ENCODE results near the gene MRPL42.
A peak's percentile ranks its signal among the peaks of the same experiment; 100 is the strongest.
"Not testable (repeated sequence)": the region's sequence is repeated elsewhere in the genome, so short reads cannot be mapped to it uniquely, and the experiment has no call there.

Gene MRPL42

DNA sequence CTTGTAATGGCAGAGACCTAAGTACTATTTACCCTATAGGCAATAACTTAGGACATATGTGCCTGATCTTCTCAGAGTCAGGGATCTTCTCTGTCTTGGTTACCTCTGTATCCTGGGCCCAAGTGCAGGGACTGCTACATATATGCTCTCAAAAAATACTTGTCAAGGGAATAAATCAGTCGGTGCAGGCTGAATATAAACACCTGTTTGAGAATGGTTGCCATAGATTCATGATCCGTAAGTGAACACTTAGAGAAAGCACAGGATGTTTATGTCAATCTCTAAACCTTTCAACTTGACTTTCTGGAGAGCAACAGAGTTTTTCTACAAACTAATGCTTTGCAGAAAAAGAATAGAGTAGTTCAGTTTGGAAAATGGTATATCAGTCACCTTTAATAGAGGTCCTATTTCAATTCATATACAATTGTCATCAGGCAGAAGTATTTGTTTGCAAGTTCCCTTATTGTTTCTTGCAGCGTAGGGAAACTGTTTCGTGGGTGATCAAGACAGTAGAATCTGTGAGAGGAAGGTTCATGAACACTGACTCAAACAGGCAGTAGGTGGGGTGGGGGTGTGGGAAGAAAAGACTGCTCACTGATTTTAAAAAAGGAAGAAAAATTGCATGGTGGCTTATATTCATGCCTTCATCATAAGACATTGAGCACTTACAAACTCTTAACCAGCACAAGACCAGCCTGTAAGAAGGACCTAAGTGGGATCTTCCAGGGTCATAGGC, 19.6 kb upstream of the MRPL42 start:
- no peak for DNase-seq (ENCODE audit: low read depth)

DNA sequence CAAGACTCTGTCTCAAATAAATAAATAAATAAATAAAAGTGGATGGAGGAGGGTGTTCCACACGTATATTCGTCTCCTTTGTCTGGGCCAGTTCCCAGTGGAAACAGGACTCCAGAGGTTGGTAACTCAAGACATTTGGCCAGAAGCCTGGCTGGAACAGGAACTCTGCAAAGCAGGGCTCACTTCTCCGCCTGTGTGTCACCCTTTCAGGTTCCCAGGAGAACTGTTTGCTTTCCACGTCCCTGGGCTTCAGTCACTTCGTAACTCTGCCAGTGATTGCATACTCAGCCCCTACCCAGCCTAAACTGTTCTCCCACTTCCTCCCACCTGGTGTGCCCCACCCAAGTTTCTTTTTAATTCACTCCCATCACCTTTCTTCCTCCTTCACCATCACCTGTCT, 18.5 kb upstream of the MRPL42 start:
- no peak for DNase-seq (ENCODE audit: low read depth)

DNA sequence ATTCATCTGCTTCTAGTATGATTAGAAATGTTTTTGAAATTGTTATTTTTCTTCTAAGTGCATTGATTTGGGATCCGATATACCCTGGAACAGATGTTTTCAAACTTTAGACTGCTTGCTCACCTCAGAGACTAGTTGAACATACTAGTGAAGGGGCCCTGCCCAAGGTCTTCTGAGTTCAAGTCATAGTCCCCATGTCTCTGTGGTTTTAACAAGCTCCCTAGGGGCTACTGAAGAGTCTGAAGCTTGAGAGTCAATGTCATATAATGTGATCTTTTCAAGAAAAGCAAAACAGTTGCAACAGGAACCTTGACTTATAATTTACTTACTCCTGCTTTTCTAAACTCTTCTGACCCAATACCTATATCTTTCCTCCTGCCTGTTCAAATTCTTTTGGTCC, 18.0 kb upstream of the MRPL42 start:
- no peak for DNase-seq (ENCODE audit: low read depth)

DNA sequence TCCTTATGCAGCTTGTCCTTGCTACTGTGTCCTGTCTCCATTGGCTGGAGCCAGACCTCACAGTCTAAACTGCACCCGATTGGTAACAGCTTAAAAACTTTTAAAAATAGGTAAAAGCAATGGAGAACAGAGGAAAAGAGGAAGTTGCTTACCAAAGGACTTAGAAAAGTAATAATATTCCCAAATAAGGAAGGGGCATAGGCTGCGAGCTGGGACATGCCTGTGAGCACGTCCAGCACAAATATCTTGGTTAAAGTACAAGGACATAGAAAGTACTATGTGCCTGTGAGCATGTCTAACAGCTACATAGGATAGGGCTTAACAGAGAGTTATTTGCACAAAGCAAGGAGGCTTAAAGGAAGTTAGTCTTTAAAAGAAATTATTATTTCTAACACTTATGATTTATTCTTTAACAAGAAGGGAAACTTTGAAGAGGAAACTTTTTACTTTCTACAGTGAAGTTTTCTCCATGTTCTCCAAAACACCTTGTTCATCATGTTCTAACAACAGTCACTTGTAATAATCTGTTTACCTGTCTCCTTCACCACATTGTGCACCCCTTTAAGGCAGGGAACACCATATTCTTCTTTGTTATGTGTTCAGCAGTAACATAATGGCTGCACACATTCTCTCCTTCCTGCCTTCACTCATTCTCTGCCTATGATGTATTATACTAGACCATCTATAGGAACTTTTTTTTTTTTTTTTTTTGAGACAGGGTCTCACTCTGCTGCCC, 15.7 kb upstream of the MRPL42 start:
- no peak for DNase-seq (ENCODE audit: low read depth)

DNA sequence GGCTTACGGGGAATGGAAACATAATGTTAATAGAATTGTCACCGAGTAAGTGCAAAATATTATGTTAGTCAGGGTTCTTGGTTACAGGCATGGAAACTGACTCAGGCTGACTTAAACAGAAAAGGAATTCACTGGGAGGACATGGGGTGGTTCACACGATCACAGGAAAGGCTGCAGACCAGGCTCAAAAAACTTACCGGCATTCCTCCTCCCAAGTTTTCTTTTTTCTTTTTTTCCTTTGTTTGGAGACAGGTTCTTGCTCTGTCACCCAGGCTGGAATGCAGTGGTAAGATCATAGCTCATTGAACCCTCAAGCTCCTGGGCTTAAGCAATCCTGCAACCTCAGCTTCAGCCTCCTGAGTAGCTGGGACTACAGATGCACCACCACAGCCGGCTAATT, 13.7 kb upstream of the MRPL42 start:
- no peak for DNase-seq (ENCODE audit: low read depth)

DNA sequence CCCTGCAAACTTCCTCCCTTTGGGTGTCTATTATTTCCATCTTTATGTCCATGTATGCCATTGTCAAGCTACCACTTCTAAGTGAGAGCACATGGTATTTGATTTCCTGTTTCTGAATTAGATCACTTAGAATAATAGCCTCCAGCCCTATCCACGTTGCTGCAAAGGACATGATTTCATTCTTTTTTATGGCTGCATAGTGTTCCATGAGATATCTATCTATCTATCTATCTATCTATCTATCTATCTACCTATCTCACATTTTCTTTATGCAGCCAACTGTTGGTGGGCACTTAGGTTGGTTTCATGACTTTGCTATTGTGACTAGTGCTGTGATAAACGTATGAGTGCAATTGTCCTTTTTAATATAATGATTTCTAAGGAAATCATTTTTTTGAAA, 11.2 kb upstream of the MRPL42 start:
- no peak for DNase-seq (ENCODE audit: low read depth)

DNA sequence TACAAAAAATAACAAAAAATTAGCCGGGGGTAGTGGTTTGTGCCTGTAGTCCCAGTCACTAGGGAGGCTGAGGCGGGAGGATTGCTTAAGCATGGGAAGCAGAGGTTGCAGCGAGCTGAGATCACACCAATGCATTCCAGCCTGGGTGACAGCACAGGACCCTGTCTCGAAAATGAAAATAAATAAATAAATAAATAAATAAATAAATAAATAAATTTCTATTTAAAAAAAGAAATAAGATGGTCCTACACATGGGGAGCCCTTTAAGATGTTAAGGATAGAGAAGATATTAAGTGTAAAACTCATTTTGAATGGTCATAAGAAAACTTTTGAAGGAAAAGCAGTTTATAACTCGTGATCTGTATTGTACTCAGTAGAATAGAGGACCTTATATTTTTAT, 8.2 kb upstream of the MRPL42 start:
- no peak for DNase-seq (ENCODE audit: low read depth)

DNA sequence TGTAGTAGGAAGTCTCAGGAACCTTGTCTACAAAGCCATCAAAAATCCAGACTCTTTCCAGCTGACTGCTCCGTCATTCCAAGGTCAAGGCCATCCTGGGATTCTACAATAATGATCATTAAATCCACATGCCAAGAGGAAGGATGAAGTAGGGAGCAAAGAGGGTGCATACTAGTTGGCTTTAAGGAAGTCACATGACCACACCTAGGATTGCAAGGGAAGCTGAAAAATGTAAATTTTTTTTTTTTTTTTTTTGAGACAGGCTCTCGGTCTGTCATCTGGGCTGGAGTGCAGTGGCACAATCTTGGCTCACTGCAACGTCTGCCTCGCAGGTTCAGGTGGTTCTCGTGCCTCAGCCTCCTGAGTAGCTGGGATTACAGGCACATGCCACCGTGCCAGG, 7.3 kb upstream of the MRPL42 start:
- DNase-seq (ENCODE audit: low read depth) = no peak

DNA sequence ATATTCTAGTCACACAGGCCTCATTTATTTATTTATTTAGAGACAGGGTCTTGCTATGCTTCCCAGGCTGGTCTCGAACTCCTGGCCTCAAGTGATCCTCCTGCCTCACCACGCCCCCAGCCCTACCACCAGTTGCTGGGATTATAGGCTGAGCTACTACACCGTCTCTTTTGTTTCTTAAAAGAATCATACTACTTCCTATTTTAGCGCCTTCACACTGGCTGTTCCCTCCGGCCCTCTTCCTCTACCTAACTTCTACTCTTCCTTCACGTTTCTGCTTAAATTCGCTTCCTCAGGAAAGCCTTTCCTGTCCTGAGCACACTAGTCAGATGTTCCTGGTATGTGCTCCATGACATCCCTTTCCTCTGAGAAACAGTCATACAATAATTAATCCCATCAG, 6.4 kb upstream of the MRPL42 start:
- no peak for DNase-seq (ENCODE audit: low read depth)

DNA sequence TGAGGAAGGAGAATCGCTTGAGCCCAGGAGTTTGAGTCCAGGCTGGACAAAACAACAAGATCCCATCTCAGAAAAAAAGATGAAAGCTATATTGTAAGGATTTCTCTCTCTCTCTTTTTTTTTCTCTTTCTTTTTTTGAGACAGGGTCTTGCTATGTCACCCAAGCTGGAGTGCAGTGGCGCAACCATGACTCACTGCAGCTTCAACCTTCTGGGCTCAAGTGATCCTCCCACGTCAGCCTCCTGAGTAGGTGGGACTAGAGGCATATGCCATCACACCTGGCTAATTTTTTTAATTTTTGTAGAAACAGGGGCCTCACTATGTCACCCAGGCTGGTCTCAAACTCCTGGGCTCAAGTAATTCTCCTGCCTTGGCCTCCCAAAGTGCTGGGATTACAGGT, 5.8 kb upstream of the MRPL42 start:
- no peak for DNase-seq (ENCODE audit: low read depth)

DNA sequence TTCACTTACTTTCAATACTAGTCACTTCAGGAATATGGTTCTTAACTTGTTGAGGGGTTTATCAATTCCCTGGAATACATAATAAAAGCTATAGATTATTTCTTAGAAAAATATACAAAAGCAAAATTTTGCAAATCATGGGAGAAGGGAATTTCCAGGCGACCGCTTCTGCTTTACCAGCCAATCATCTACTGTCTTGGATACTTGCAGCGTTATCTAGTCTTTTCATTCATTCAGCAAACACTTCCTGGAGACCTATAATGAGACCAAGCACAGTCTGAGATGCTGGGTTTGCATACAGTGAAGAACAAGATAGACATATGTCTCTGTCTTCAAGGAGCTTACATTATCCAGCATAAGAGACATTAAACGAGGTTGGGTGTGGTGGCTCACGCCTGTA, 1.5 kb upstream of the MRPL42 start:
- no peak for DNase-seq (ENCODE audit: low read depth)

DNA sequence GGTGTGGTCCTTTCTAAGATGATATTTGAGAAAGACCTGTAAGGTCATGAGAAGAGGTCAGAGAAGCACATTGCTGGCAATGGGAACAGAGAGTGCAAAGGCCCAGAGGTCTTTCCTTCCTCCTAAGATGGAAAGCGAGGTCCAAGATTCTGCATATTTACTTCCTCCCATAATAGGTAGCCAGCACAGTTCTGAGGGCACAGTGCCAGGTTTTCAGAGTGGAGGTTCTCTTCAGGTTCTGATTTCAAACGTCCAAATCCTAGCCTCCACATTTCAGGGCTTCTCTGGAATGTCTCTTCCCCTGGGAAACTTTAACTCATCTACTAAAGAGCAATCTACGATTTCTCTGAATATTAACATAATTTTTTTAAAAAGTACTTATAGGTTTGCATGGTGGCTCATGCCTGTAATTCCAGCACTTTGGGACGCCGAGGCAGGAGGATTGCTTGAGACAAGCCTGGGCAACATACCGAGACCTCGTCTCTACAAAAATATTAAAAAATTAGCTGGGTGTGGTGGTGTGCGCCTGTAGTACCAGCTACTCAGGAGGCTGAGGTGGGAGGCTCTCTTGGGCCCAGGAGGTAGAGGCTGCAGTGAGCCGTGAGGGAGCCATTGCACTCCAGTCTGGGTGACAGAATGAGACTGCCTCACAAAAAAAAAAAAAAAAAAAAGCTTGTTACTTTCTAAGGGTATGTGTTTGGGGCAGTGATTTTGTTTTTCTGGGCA, 526 bp upstream of the MRPL42 start:
- DNase-seq (ENCODE audit: low read depth) = no peak

DNA sequence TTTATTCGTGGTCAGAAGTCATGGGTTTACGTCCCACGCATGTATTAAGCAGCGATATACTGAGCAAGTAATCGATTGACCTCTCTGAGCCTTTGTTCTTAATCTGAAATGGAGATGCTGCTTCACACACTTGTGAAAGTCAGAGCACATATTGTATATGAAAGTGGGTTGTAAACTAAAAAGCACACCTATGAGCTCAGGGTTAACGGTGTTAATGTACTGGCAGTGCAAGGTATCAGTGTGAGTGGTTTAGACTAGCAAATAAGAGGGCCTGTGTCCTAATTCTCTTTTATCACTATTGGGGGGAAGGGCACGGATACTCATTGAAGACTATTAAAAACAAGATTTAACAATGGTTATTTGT, 676 bp downstream of the MRPL42 start:
- DNase-seq (ENCODE audit: low read depth) = no peak

DNA sequence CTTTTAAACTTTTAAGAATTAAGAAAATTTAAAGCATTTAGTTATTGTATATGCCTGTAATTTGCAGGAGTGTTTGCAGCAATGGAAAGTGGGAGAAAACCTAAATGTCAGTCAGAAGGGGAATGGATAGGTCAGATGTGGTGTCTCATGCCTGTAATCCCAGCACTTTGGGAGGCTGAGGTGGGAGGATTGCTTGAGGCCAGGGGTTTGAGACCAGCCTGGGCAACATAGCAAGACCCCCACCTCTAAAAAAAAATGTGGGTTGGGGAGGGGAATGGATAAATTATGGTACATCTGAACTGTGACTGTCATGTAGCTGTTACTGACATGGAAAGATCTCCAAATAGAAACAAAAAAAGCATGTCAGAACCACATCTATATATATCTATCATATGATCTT, 2.1 kb downstream of the MRPL42 start:
- no peak for DNase-seq (ENCODE audit: low read depth)

DNA sequence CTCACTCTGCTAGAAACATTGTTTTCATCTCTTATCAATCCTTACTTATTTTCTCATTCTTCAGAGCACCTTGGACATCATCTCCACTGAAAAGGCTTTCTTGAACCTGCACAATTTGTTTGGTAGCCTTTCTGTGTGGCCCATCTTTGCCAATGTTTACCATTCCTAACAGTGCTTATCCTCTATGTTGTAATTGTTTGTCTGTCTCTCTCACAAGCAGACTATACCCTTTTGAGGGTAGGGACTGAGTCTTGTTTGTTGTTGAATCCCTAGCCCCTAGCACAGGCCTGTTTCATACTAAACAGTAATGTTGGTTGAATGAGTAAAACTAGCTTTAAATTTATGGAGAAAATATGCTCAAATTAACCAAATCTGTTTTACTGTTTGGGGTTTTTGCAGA, 9.2 kb downstream of the MRPL42 start:
- DNase-seq (ENCODE audit: low read depth) = no peak

DNA sequence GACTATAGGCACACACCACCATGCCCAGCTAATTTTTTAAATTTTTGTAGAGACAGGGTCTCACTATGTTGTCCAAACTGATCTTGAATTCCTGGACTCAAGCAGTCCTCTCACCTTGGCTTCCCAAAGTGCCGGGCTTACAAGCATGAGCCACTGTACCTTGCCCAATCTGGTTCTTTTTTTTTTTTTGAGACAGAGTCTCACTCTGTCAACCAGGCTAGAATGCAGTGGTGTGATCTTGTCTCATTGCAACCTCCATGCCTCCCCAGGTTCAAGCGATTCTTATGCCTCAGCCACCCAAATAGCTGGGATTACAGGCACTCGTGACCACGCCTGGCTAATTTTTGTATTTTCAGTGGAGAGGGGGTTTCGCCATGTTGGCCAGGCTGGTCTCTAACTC, 15.4 kb downstream of the MRPL42 start:
- DNase-seq (ENCODE audit: low read depth) = no peak

DNA sequence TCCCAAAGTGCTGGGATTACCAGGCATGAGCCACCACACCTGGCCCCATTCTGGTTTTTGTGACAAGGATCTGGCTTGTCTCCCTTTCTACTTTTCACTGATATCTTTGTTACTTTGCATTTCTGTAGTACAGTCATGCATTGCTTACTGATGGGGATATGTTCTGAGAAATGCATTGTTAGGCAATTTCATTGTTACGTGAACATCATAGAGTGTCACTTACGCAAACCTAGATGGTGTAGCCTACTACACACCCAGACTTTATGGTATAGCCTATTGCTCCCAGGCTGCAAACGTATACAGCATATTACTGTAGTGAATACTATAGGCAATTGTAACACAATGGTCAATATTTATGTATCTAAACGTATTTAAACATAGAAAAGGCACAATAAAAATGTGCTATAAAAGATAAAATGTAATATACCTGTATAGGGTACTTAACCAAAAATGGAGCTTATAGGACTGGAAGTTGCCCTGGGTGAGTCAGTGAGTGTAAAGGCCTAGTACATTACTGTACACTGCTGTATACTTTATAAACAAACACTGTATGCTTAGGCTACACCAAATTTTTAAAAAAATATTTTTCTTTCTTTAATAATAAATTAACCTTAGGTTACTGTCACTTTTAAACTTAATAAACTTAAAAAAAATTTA, 16.0 kb downstream of the MRPL42 start:
- DNase-seq (ENCODE audit: low read depth) = no peak

DNA sequence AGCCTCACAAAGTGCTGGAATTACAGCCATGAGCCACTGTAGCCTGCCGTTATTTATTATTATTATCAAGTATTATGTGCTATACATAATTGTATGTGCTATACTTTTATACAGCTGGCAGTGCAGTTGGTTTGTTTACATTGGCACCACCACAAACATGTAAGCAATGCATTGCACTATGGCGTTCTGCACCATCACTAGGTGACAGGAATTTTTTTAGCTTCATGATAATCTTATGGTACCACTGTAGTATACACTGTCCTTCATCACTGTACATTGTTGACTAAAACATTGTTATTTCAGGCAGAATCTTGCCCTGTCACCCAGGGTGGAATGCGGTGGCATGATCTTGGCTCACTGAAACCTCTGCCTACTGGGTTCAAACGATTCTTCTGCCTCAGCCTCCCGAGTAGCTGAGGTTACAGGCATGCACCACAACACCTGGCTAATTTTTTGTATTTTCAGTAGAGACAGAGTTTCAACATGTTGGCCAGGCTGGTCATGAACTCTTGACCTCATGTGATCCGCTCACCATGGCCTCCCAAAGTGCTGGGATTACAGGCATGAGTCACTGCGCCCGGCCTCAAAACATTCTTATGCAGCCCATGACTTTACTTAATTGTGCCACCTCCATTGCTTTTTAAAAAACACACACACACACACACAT, 17.1 kb downstream of the MRPL42 start:
- peak; percentile 56 for DNase-seq (ENCODE audit: low read depth)

DNA sequence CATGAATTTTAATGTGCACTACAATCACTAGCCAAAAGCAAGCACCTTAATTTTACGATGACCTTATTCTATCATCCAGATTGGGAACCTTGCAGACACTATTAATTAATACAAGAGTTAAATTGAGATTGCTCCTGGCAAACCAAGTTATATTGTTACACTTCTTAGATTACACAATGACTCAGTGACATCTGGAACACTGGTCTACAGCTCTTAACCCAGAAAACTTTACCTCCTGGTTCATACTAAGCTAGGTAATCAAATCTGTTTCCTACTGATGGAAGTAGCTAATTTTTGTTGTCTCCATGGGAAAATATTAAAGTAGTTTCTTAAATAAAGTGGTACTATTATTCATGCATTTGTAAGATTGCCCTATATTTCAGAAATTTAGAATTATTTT, 25.5 kb downstream of the MRPL42 start:
- DNase-seq (ENCODE audit: low read depth) = not testable (repeated sequence)

DNA sequence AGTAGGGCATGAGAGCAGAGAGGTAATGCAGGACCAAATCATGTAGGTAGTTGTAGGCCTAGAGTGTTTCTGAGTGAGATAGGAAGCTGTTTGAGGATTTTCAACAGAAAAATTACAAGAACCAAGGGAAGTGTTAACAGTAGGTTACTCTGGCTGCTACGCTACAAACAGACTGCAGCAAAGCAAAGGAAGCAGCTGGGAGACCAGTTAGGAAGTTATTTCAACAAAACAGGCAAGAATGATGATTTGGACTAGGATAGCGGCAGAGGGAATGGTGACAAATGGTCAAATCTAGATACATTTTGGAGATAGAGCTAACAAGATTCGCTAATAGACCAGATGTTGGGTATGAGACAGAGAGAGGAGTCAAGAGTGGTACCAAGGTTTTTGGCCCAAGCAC, 26.8 kb downstream of the MRPL42 start:
- no peak for DNase-seq (ENCODE audit: low read depth)

DNA sequence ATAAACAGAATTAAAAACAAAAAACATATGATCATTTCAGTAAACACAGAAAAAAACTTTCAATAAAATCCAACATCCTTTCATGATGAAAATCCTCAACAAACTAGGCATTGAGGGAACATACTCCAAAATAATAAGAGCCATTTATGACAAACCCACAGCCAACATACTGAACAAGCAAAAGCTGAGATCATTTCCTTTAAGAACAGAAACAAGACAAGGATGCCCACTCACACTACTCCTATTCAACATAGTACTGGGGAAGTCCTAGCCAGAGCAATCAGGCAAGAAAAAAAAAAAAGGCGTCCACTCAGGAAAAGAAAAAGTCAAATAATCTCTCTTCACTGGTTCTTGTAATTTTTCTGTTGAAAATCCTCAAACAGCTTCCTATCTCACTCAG, 30.1 kb downstream of the MRPL42 start:
- DNase-seq (ENCODE audit: low read depth) = no peak

DNA sequence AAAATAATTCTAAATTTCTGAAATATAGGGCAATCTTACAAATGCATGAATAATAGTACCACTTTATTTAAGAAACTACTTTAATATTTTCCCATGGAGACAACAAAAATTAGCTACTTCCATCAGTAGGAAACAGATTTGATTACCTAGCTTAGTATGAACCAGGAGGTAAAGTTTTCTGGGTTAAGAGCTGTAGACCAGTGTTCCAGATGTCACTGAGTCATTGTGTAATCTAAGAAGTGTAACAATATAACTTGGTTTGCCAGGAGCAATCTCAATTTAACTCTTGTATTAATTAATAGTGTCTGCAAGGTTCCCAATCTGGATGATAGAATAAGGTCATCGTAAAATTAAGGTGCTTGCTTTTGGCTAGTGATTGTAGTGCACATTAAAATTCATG, 31.5 kb downstream of the MRPL42 start:
- DNase-seq (ENCODE audit: low read depth) = not testable (repeated sequence)
